GM18502 (cell line): ENCODE measurements around the gene NAP1L1.
"Not testable (repeated sequence)": the region's sequence is repeated elsewhere in the genome, so short reads cannot be mapped to it uniquely, and the experiment has no call there.

Experiments
- ATAC-seq: cut with Tn5 transposase; IDR thresholded peaks from one replicate; pipeline ENCODE4 v1.9.1; 2021; ENCODE audit warnings: mild to moderate bottlenecking; ENCODE audit not compliant: unreplicated experiment, poor library complexity

NAP1L1 gene

DNA sequence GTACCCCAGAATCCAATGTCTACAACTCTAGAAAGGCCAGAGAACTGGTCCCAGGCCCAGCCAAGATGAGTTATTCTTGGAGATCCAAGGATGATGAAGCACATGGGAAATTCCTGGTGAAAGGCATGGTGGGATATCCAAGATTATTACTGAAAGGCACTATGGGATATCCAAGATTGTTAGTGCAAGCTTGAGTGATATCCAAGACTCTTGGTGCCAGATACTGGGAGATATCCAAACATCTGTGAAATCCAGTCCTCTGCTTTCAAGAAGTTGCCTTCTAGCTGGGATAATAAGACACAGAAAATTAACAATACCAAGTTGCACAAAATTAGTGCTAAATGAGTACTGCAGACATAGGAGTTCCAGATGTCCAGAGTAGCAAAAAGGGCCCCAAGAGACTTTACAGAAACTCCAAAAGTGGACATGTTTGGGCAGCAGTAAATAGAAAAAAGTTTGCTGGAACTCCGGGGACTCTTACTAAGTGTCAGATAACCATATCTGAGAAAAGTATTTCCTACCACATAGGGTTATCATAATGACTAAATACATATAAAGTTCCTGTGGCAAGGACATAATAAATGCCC, 87.5 kb downstream of the NAP1L1 start:
- no peak for ATAC-seq

DNA sequence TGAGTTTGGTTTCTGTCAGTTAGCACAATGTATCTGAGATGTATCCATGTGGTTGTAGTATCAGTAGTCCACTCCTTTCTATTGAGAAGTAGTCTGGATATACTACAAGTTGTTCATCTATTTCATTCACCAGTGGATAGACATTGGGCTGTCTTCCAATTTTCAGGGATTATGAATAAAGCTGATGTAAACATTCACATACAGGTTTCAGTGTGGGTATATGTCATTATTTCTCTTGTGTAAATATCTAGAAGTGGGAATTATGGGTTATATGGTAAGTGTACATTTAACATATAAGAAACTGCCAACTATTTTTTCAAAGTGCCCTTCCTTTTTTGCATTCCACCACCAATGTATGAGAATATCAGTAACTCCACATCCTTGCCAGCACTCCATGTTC, 88.8 kb downstream of the NAP1L1 start:
- no peak for ATAC-seq

DNA sequence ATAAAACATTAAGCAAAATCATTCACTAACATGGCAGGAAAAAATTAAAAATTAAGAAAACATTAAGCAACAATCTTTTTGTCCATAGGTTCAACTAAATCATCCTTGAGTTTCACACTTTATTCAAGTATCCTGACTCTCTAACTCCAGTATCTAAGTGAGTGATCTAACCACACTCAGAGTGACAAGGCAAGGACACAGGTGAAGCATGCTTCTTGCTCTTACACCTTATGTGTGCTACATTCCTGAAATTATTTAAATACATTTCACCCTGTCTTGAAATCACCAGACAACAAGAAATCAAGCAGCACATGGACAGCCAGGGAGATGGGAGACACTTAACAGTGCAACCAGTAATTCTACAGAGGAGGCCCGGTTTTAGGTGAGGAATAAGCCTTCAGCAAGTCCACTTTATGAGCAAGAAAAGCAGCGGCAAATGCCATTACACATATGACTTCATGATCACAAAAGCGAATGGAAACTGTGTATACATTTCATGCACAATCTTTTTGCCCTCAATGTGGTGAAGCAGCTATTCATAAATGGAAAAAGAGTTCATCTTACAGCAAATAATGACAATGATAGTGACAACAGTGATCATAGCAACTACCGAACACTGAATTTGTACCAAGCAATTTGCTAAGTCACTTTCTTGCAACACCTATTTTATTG, 90.3 kb downstream of the NAP1L1 start:
- ATAC-seq = no peak

DNA sequence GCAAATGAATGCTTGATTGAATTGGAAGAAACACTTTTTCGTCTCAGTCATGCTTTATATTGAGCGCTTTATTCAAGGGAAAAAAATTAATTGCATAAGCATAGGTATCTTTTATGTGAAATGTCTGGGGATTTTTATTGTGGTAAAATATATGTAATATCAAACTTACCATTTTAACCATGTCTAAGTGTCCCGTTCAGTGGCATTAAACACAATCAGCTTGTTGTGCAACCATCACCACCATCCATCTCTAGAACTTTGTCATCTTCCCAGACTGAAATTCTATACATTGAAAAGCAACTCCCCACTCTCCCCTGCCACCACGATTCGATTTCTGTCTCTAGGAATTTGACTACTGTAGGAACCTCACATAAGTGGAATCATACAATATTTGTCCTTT, 92.7 kb downstream of the NAP1L1 start:
- no peak for ATAC-seq

DNA sequence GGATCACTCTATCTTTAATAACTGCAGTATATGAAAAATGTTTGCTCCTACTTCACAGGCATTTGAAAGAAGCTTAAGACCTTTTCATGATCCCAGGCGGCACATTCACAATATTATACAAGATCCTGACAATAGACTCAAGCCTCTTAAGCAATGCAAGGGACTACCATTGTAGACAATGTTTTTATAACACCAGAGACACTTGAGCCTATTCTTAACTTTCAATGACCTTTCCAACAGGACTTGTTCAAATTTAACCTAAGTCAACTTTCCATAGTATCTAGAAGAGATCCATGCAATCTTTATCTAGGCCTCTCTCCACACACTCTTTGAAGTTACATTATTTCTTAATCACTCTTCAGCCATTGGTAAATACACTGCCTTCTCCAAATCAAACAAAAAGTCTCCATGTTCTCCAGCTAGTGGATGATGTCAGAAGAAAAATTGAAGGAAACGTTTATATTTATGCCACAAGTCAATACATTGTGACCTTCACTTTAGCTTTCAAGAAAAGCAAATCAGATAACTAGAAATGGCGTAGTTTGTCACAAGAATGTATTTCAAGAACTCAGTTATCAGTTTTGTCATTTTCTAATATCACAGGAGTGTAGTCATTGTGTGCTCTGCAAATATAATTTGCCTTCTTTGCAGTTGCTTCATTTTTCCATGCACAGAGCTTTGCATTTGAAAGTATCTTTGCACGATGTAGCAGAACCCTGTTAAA, 94.1 kb downstream of the NAP1L1 start:
- ATAC-seq = no peak

DNA sequence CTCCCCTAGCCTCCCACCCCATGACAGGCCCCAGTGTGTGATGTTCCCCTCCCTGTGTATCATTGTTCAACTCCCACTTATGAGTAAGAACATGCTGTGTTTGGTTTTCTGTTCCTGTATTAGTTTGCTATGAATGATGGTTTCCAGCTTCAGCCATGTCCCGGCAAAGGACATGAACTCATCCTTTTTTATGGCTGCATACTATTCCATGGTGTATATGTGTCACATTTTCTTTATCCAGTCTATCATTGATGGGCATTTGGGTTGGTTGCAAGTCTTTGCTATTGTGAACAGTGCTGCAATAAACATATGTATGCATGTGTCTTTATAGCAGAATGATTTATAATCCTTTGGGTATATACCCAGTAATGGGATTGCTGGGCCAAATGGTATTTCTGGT, 96.8 kb downstream of the NAP1L1 start:
- ATAC-seq = not testable (repeated sequence)
